OCI-LY1 (cell line): ENCODE results near the gene OLAH.

Experiments used
- H2AFZ ChIP-seq: fragments of 200-600 bp; sonication (generic), shearing (Covaris generic); 2 replicates; pipeline ENCODE4 v1.6.0; 2014; ENCODE audit warnings: antibody characterized with exemption, mild to moderate bottlenecking, low read length
- H3F3A ChIP-seq: fragments of 200-600 bp; sonication (generic), shearing (Covaris generic); 2 replicates; pipeline ENCODE4 v1.6.0; 2014; ENCODE audit warnings: mild to moderate bottlenecking, antibody characterized with exemption, low read length, moderate library complexity; ENCODE audit not compliant: insufficient read depth
- H3K27ac ChIP-seq: fragments of 200-600 bp; sonication (generic); 2 replicates; pipeline ENCODE4 v1.5.1; 2014; ENCODE audit warnings: low read length, mixed run types, mild to moderate bottlenecking, low read depth; ENCODE audit not compliant: poor library complexity, severe bottlenecking
- H3K27me3 ChIP-seq: fragments of 200-600 bp; sonication (generic); 2 replicates; pipeline ENCODE4 v1.6.0; 2014; ENCODE audit warnings: antibody characterized with exemption, mild to moderate bottlenecking, low read length, moderate library complexity; ENCODE audit not compliant: insufficient read depth
- H3K36me3 ChIP-seq: fragments of 200-600 bp; sonication (generic); 2 replicates; pipeline ENCODE4 v1.6.1; 2014; ENCODE audit warnings: mild to moderate bottlenecking, antibody characterized with exemption, low read length, moderate library complexity, mixed read lengths; ENCODE audit not compliant: insufficient read depth
- H3K4me1 ChIP-seq: fragments of 200-600 bp; sonication (generic); 2 replicates; pipeline ENCODE4 v1.5.1; 2014; ENCODE audit warnings: mild to moderate bottlenecking, low read length, moderate library complexity; ENCODE audit not compliant: insufficient read depth, severe bottlenecking
- H3K4me2 ChIP-seq: fragments of 200-600 bp; sonication (generic), shearing (Covaris generic); 2 replicates; pipeline ENCODE4 v1.6.1; 2014; ENCODE audit warnings: low read length
- H3K4me3 ChIP-seq: fragments of 200-600 bp; sonication (generic); 2 replicates; pipeline ENCODE4 v1.5.1; 2014; ENCODE audit warnings: low read length, low read depth, mild to moderate bottlenecking, mixed read lengths; ENCODE audit not compliant: poor library complexity, severe bottlenecking
- H3K79me2 ChIP-seq: fragments of 200-600 bp; shearing (Covaris generic); 2 replicates; pipeline ENCODE4 v1.6.1; 2016; ENCODE audit warnings: mixed run types, low read length, mixed read lengths; ENCODE audit not compliant: insufficient read depth
- H3K9ac ChIP-seq: fragments of 200-600 bp; sonication (generic), shearing (Covaris generic); 2 replicates; pipeline ENCODE4 v1.6.1; 2014; ENCODE audit warnings: mild to moderate bottlenecking, low read length, mixed read lengths
- H3K9me2 ChIP-seq: fragments of 200-600 bp; sonication (generic), shearing (Covaris generic); 2 replicates; pipeline ENCODE4 v1.6.1; 2014; ENCODE audit warnings: low read depth, mild to moderate bottlenecking, low read length, mixed read lengths
- H3K9me3 ChIP-seq: fragments of 200-600 bp; shearing (Covaris generic); 2 replicates; pipeline ENCODE4 v1.6.1; 2014; ENCODE audit warnings: low read length, mixed read lengths
- H4K20me1 ChIP-seq: fragments of 200-600 bp; sonication (generic), shearing (Covaris generic); 2 replicates; pipeline ENCODE4 v1.6.0; 2016; ENCODE audit warnings: mild to moderate bottlenecking, low read length; ENCODE audit not compliant: insufficient read depth
- EZH2 ChIP-seq: fragments of 200-600 bp; sonication (generic), shearing (Covaris generic); IDR thresholded peaks from 2 replicates; pipeline ENCODE4 v1.8.0; 2017; ENCODE audit warnings: borderline replicate concordance, mixed run types, mild to moderate bottlenecking, antibody characterized with exemption, low read length, moderate library complexity, mixed read lengths
- TF ChIP-seq, protein P1 (sequence below): fragments of 200-600 bp; sonication (generic), shearing (Covaris generic); IDR thresholded peaks from 2 replicates; pipeline ENCODE4 v1.5.1; 2017; ENCODE audit warnings: mild to moderate bottlenecking, antibody characterized with exemption, low read length, moderate library complexity, mixed read lengths

The OLAH gene

DNA sequence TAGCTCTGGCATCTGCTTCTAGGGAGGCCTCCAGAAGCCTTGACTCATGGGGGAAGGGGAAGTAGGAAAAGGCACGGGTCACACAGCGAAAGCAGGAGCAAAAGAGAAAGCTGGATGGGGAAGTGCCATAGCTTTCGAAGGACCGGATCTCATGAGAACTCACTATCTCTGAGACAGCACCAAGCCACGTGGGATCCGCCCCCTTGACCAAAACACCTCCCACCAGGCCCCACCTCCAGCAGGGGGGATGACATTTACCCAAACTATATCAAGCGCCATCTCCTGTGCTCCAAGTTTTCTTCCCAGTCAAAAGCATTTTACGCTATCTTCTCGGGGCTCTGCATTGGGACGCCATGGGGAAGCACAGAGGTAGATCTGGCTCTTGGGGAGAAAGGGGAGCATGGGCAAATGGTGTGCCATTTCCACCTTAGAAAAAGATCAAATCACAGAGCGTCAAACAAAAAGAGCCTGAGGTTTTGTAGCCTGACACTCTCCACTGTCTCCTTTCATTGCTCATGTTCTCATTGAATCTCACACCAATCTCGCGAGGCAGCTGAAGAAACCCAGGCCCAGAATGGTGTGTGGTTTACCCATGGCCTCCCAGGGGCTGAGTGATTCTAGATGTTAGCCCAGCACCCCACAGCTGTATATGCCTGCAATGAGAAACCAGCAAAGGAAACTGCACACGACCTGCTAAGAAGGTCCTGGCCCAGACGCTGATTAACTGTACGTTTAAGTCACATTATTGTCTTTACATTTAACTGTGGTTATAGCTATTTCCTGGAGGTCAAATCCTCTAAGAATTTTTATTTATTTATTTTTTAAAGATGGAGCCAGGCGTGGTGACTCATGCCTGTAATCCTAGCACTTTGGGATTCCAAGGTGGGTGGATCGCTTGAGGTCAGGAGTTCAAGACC, 8.1 kb upstream of the OLAH start:
- H3F3A ChIP-seq: no peaks in the 10 kb centered on the region
- no peaks in the 10 kb centered on the region for H3K27me3 ChIP-seq
- H3K9ac ChIP-seq: no peak overlapping the region
- no peaks in the 10 kb centered on the region for H3K4me1 ChIP-seq
- no peak overlapping the region for H3K27ac ChIP-seq
- H3K9me2 ChIP-seq: no peaks in the 10 kb centered on the region
- H3K36me3 ChIP-seq: no peaks in the 10 kb centered on the region
- H4K20me1 ChIP-seq: no peaks in the 10 kb centered on the region
- no peaks in the 10 kb centered on the region for H3K79me2 ChIP-seq
- no peak for TF ChIP-seq EZH2
- TF ChIP-seq, protein P1, sequence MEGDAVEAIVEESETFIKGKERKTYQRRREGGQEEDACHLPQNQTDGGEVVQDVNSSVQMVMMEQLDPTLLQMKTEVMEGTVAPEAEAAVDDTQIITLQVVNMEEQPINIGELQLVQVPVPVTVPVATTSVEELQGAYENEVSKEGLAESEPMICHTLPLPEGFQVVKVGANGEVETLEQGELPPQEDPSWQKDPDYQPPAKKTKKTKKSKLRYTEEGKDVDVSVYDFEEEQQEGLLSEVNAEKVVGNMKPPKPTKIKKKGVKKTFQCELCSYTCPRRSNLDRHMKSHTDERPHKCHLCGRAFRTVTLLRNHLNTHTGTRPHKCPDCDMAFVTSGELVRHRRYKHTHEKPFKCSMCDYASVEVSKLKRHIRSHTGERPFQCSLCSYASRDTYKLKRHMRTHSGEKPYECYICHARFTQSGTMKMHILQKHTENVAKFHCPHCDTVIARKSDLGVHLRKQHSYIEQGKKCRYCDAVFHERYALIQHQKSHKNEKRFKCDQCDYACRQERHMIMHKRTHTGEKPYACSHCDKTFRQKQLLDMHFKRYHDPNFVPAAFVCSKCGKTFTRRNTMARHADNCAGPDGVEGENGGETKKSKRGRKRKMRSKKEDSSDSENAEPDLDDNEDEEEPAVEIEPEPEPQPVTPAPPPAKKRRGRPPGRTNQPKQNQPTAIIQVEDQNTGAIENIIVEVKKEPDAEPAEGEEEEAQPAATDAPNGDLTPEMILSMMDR: no peak
- H3K9me3 ChIP-seq: no peaks in the 10 kb centered on the region
- no peak overlapping the region for H3K4me2 ChIP-seq
- H2AFZ ChIP-seq: no peak overlapping the region
- no peak overlapping the region for H3K4me3 ChIP-seq

DNA sequence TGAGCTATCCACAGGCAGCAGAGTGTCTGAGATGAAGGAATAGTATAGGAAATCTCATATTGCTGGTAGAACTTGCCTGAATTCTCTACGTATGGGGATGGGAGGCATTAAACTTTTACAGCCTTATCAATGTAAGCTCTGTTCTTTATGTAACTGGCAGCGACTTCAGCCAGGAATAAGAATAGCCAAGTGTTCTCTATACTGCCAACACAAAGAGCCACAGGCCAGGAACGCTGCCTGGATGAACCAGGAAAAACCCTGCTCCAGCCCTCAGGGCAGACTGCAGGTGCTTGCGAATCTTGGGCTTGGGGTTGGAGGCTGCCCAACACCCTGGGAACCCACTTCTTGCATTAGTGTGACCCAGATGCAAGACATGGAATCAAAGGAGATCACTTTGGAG, 6.1 kb upstream of the OLAH start:
- Histone ChIP-seq H3K27me3 (no peaks in the 10 kb centered on the region), H3K9me2 (no peaks in the 10 kb centered on the region), H3K79me2 (no peaks in the 10 kb centered on the region), H3K9ac (no peak overlapping the region), H2AFZ (no peak overlapping the region), H3K27ac (no peak overlapping the region), H3K4me3 (no peak overlapping the region), H3F3A (no peaks in the 10 kb centered on the region), H3K9me3 (no peaks in the 10 kb centered on the region), H3K4me2 (no peak overlapping the region), H4K20me1 (no peaks in the 10 kb centered on the region), H3K4me1 (no peaks in the 10 kb centered on the region), H3K36me3 (no peaks in the 10 kb centered on the region)
- no peak for TF ChIP-seq EZH2
- TF ChIP-seq, protein P1: no peak

DNA sequence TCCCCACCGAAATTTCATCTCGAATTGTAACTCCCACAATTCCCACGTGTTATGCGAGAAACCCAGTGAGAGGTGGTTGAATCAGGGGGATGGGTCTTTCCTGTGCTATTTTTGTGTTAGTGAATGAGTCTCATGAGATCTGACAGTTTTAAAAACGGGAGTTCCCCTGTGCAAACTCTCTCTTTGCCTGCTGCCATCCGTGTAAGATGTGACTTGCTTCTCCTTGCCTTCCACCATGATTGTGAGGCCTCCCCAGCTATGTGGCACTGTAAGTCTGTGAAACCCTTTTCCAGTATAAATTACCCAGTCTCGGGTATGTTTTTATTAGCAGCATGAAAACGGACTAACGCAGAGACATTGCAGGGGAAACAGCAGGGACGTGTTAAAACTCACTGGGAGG, 5.3 kb upstream of the OLAH start:
- Histone ChIP-seq H3K79me2 (no peaks in the 10 kb centered on the region), H2AFZ (no peak overlapping the region), H3K27me3 (no peaks in the 10 kb centered on the region), H3K27ac (no peak overlapping the region), H3K4me2 (no peak overlapping the region), H4K20me1 (no peaks in the 10 kb centered on the region), H3K36me3 (no peaks in the 10 kb centered on the region), H3K9me2 (no peaks in the 10 kb centered on the region), H3F3A (no peaks in the 10 kb centered on the region), H3K4me1 (no peaks in the 10 kb centered on the region), H3K9me3 (no peaks in the 10 kb centered on the region), H3K4me3 (no peak overlapping the region), H3K9ac (no peak overlapping the region)
- TF ChIP-seq, protein P1: no peak
- TF ChIP-seq EZH2: no peak
